Astrocyte (in vitro differentiated cells and primary cell): ENCODE measurements around the gene EPN3. TPM values are rescaled to one million over a fixed set of nuclear protein-coding genes. Genes with fewer than 3 reads are reported as not detected.

ENCODE experiments used
- DNase-seq: peaks from one replicate; pipeline ENCODE4 v3.0.0-alpha.2; 2010; ENCODE audit warnings: low read depth
- FAIRE-seq: peaks from 2 replicates; lab custom pipeline; 2011; peaks lifted over from hg19 to GRCh38; lab: Jason Lieb, UNC
- H2AFZ ChIP-seq: 2 replicates; pipeline ENCODE4 v1.6.0; 2012; ENCODE audit warnings: low read depth, low read length, inconsistent platforms
- H3K27ac ChIP-seq: 2 replicates; pipeline ENCODE4 v1.5.1; 2011; ENCODE audit warnings: low read depth, low read length, inconsistent platforms
- H3K27me3 ChIP-seq: 2 replicates; pipeline ENCODE4 v1.6.0; 2011; ENCODE audit warnings: low read length, inconsistent platforms; ENCODE audit not compliant: insufficient read depth
- H3K36me3 ChIP-seq: 2 replicates; pipeline ENCODE4 v1.5.1; 2011; ENCODE audit warnings: low read length, inconsistent platforms; ENCODE audit not compliant: insufficient read depth
- H3K4me1 ChIP-seq: 2 replicates; pipeline ENCODE4 v1.5.1; 2011; ENCODE audit warnings: low read length, inconsistent platforms; ENCODE audit not compliant: insufficient read depth
- H3K4me2 ChIP-seq: 2 replicates; pipeline ENCODE4 v1.6.0; 2012; ENCODE audit warnings: low read length, inconsistent platforms
- H3K4me3 ChIP-seq: 2 replicates; pipeline ENCODE4 v1.5.1; 2011; ENCODE audit warnings: low read depth, mild to moderate bottlenecking, low read length, inconsistent platforms; ENCODE audit not compliant: insufficient read depth
- H3K79me2 ChIP-seq: 2 replicates; pipeline ENCODE4 v1.6.0; 2012; ENCODE audit warnings: mild to moderate bottlenecking, low read length, inconsistent platforms; ENCODE audit not compliant: insufficient read depth
- H3K9ac ChIP-seq: 2 replicates; pipeline ENCODE4 v1.6.0; 2012; ENCODE audit warnings: mild to moderate bottlenecking, low read length, inconsistent platforms
- H3K9me3 ChIP-seq: 2 replicates; pipeline ENCODE4 v1.5.1; 2012; ENCODE audit warnings: low read depth, mild to moderate bottlenecking, low read length, inconsistent platforms; ENCODE audit not compliant: insufficient read depth
- H4K20me1 ChIP-seq: 2 replicates; pipeline ENCODE4 v1.6.0; 2012; ENCODE audit warnings: low read length, inconsistent platforms; ENCODE audit not compliant: insufficient read depth
- H3K27ac Mint-ChIP-seq: one replicate; pipeline ENCODE4 v1.8.0; 2021; ENCODE audit warnings: mild to moderate bottlenecking, mixed read lengths; ENCODE audit not compliant: unreplicated experiment
- H3K27me3 Mint-ChIP-seq: one replicate; pipeline ENCODE4 v1.8.0; 2021; ENCODE audit warnings: low read depth, mixed read lengths; ENCODE audit not compliant: unreplicated experiment
- H3K36me3 Mint-ChIP-seq: one replicate; pipeline ENCODE4 v1.8.0; 2021; ENCODE audit warnings: low read depth, mixed read lengths; ENCODE audit not compliant: unreplicated experiment
- H3K4me1 Mint-ChIP-seq: one replicate; pipeline ENCODE4 v1.8.0; 2021; ENCODE audit warnings: low read depth, mixed read lengths; ENCODE audit not compliant: unreplicated experiment
- H3K4me3 Mint-ChIP-seq: one replicate; pipeline ENCODE4 v1.8.0; 2021; ENCODE audit warnings: mild to moderate bottlenecking, moderate library complexity, mixed read lengths; ENCODE audit not compliant: unreplicated experiment
- H3K9me3 Mint-ChIP-seq: one replicate; pipeline ENCODE4 v1.8.0; 2021; ENCODE audit warnings: mild to moderate bottlenecking, mixed read lengths; ENCODE audit not compliant: unreplicated experiment
- EZH2 ChIP-seq: IDR thresholded peaks from 2 replicates; pipeline ENCODE4 v1.6.1; 2012; ENCODE audit warnings: mild to moderate bottlenecking, low read length, inconsistent platforms; ENCODE audit not compliant: insufficient read depth
- total RNA-seq: library from RNA; stranded (reverse); gene quantifications from 2 replicates; pipeline ENCODE4 v1.2.1, GENCODE V29; 2021
- TF ChIP-seq, protein P1 (sequence below): IDR thresholded peaks from 2 replicates; pipeline ENCODE4 v1.5.1; 2011; ENCODE audit warnings: low read depth, mild to moderate bottlenecking, inconsistent platforms, low read length, moderate library complexity; ENCODE audit not compliant: insufficient read depth

EPN3 gene
- total RNA-seq, 1 donor from 2014 or later = 1.7 TPM

GRCh38 chr17:50539762-50540559, 7.4 kb downstream of the EPN3 start:
- no peak overlapping the region for H3K4me3 Mint-ChIP-seq
- H3K27ac Mint-ChIP-seq = no peak overlapping the region
- no peaks in the 10 kb centered on the region for H3K27me3 ChIP-seq
- FAIRE-seq = no peak
- H3K9me3 ChIP-seq = no peaks in the 10 kb centered on the region
- H3K79me2 ChIP-seq = no peaks in the 10 kb centered on the region
- TF ChIP-seq, protein P1, sequence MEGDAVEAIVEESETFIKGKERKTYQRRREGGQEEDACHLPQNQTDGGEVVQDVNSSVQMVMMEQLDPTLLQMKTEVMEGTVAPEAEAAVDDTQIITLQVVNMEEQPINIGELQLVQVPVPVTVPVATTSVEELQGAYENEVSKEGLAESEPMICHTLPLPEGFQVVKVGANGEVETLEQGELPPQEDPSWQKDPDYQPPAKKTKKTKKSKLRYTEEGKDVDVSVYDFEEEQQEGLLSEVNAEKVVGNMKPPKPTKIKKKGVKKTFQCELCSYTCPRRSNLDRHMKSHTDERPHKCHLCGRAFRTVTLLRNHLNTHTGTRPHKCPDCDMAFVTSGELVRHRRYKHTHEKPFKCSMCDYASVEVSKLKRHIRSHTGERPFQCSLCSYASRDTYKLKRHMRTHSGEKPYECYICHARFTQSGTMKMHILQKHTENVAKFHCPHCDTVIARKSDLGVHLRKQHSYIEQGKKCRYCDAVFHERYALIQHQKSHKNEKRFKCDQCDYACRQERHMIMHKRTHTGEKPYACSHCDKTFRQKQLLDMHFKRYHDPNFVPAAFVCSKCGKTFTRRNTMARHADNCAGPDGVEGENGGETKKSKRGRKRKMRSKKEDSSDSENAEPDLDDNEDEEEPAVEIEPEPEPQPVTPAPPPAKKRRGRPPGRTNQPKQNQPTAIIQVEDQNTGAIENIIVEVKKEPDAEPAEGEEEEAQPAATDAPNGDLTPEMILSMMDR = no peak
- peaks cover 9% of the 10 kb centered on the region for H3K36me3 Mint-ChIP-seq
- peaks cover 16% of the 10 kb centered on the region for H3K4me1 ChIP-seq
- H3K4me2 ChIP-seq = no peak overlapping the region
- DNase-seq = no peak
- H3K36me3 ChIP-seq = no peaks in the 10 kb centered on the region
- no peak overlapping the region for H3K9ac ChIP-seq
- H3K9me3 Mint-ChIP-seq = peaks cover 3% of the 10 kb centered on the region
- no peak overlapping the region for H3K27ac ChIP-seq
- H2AFZ ChIP-seq = no peak overlapping the region
- no peaks in the 10 kb centered on the region for H4K20me1 ChIP-seq
- no peak overlapping the region for H3K4me3 ChIP-seq
- H3K27me3 Mint-ChIP-seq = peaks cover 36% of the 10 kb centered on the region
- H3K4me1 Mint-ChIP-seq = peaks cover 7% of the 10 kb centered on the region

DNA sequence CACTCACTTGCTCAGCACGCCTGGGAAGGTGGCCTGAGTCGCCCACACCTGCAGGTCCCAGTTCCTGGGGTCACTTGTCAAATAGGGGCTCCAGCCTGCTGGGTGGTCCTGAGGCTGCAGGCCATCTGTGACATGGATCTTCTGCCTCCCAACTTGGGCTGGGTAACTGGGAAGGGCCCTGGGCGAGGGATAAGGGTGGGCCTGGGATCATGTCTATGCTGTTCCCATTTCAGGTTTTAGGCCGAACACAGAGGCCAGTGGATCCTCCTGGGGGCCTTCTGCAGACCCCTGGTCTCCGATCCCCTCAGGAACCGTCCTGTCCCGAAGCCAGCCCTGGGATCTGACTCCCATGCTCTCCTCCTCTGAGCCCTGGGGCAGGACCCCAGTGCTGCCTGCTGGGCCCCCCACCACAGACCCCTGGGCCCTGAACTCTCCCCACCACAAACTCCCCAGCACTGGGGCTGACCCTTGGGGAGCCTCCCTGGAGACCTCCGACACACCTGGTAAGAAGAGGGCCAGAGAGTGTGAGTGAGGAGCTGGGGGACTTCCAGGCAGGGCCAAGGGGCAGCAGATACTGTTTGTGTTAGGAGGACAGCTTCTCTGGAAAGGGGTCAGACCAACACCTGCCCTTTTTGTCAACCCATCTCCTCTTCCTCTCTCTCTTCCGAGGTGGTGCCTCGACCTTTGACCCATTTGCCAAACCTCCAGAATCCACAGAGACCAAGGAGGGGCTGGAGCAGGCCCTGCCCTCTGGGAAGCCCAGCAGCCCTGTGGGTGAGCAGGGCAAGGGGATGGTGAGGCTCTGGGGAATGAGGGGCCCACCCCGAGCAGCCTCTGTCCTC, 8.2 kb downstream of the EPN3 start:
- H3K27me3 ChIP-seq = no peaks in the 10 kb centered on the region
- peak overlapping the region; percentile 96 for H3K4me2 ChIP-seq
- no peaks in the 10 kb centered on the region for H4K20me1 ChIP-seq
- H3K9me3 Mint-ChIP-seq = peaks cover 3% of the 10 kb centered on the region
- no peaks in the 10 kb centered on the region for H3K79me2 ChIP-seq
- H3K4me3 Mint-ChIP-seq = peak overlapping the region; percentile 62
- H3K27ac Mint-ChIP-seq = no peak overlapping the region
- H3K4me1 Mint-ChIP-seq = peaks cover 7% of the 10 kb centered on the region
- no peak overlapping the region for H2AFZ ChIP-seq
- FAIRE-seq (no peak), DNase-seq (no peak)
- TF ChIP-seq, protein P1 = no peak
- TF ChIP-seq EZH2 = no peak
- no peak overlapping the region for H3K4me3 ChIP-seq
- no peaks in the 10 kb centered on the region for H3K9me3 ChIP-seq
- no peak overlapping the region for H3K27ac ChIP-seq
- H3K4me1 ChIP-seq = peaks cover 16% of the 10 kb centered on the region
- peaks cover 5% of the 10 kb centered on the region for H3K36me3 Mint-ChIP-seq
- H3K36me3 ChIP-seq = no peaks in the 10 kb centered on the region
- peaks cover 36% of the 10 kb centered on the region for H3K27me3 Mint-ChIP-seq
- H3K9ac ChIP-seq = no peak overlapping the region
